HepG2 (cell line): ENCODE measurements around the gene NFATC2. TPM values are rescaled to one million over a fixed set of nuclear protein-coding genes. Genes with fewer than 3 reads are reported as not detected.

Experiments used
- ATF7-NPFF ChIP-seq: sonication (generic); formaldehyde crosslinking; IDR thresholded peaks from 2 replicates; pipeline ENCODE4 v1.8.1; 2023; ENCODE audit warnings: mild to moderate bottlenecking, low read depth, missing genetic modification reagents, moderate library complexity
- EZH2 ChIP-seq: conservative IDR thresholded peaks from 2 replicates; pipeline ENCODE4 v1.6.1; 2012; ENCODE audit warnings: mild to moderate bottlenecking, low read depth, low read length, moderate library complexity
- NR1H2 ChIP-seq: sonication (generic); formaldehyde crosslinking; IDR thresholded peaks from 2 replicates; pipeline ENCODE4 v1.8.1; 2022; ENCODE audit warnings: low read depth, missing genetic modification reagents, borderline replicate concordance
- PRDM15 ChIP-seq: sonication (generic); formaldehyde crosslinking; IDR thresholded peaks from 2 replicates; pipeline ENCODE4 v1.4.0; 2020; ENCODE audit warnings: missing genetic modification reagents
- SOX13 ChIP-seq, 3 experiments: fragments of 450-650 bp in 1 of 3; sonication (generic) in 1 of 3; formaldehyde crosslinking in 1 of 3; IDR thresholded peaks in 2 of 3; conservative IDR thresholded peaks in 1 of 3; 2 replicates each; pipeline versions ENCODE4 v1.5.0 to v1.6.1; 2016 to 2020; ENCODE audit warnings: antibody characterized with exemption in 1 of 3, mild to moderate bottlenecking in 1 of 3, missing compliant biosample characterization in 1 of 3, missing genetic modification reagents in 1 of 3, moderate library complexity in 1 of 3
- TSC22D2 ChIP-seq: sonication (generic); formaldehyde crosslinking; IDR thresholded peaks from 2 replicates; pipeline ENCODE4 v1.5.1; 2020; ENCODE audit warnings: missing genetic modification reagents, mild to moderate bottlenecking, borderline replicate concordance
- ZBTB1 ChIP-seq: sonication (generic); formaldehyde crosslinking; IDR thresholded peaks from 2 replicates; pipeline ENCODE4 v1.4.0; 2020; ENCODE audit warnings: missing genetic modification reagents, borderline replicate concordance
- ZNF180 ChIP-seq: sonication (generic); formaldehyde crosslinking; IDR thresholded peaks from 2 replicates; pipeline ENCODE4 v1.4.0; 2020; ENCODE audit warnings: low read depth, missing genetic modification reagents, borderline replicate concordance
- ZNF281 ChIP-seq: sonication (generic); formaldehyde crosslinking; IDR thresholded peaks from 2 replicates; pipeline ENCODE4 v1.4.0; 2020; ENCODE audit warnings: missing genetic modification reagents, borderline replicate concordance
- ZSCAN5A ChIP-seq: sonication (generic); formaldehyde crosslinking; IDR thresholded peaks from 2 replicates; pipeline ENCODE4 v1.8.0; 2022; ENCODE audit warnings: mild to moderate bottlenecking, missing genetic modification reagents, borderline replicate concordance
- polyA plus RNA-seq, 8 experiments: library from polyadenylated mRNA; depleted of rRNA in 3 of 8; stranded (reverse) in 7 of 8; unstranded in 1 of 8; fragments of >200 nt; fragmentation: Illumina TruSeq in 4 of 8; extraction: Trizol in 4 of 8; gene quantifications; 2 replicates each; pipeline versions ENCODE4 v1.2.1 to v1.2.3, GENCODE V29; 2011 to 2016; ENCODE audit warnings: low read depth in 4 of 8, missing spikeins in 1 of 8, mixed read lengths in 1 of 8; ENCODE audit not compliant: insufficient read depth in 1 of 8
- total RNA-seq, 5 experiments: library from RNA; depleted of rRNA; stranded (reverse); fragments of >200 nt; fragmentation: Illumina TruSeq; extraction: Trizol; gene quantifications; 2 replicates each; pipeline ENCODE4 v1.2.3, GENCODE V29; 2016; ENCODE audit warnings: low read depth in 1 of 5
- TF ChIP-seq, protein P1 (sequence below): sonication (generic); formaldehyde crosslinking; IDR thresholded peaks from 2 replicates; pipeline ENCODE4 v1.4.0; 2020; ENCODE audit warnings: mild to moderate bottlenecking, missing genetic modification reagents, borderline replicate concordance
- TF ChIP-seq, protein P2 (sequence below): sonication (generic); formaldehyde crosslinking; IDR thresholded peaks from 2 replicates; pipeline ENCODE4 v1.5.0; 2020; ENCODE audit warnings: missing genetic modification reagents, mild to moderate bottlenecking, borderline replicate concordance

The NFATC2 gene
- total and polyA plus RNA-seq, 2 of the 13 experiments (the other 11 are each of a cell fraction or from before 2014, with no cell fraction given), result 1.9 to 3.3 TPM

DNA sequence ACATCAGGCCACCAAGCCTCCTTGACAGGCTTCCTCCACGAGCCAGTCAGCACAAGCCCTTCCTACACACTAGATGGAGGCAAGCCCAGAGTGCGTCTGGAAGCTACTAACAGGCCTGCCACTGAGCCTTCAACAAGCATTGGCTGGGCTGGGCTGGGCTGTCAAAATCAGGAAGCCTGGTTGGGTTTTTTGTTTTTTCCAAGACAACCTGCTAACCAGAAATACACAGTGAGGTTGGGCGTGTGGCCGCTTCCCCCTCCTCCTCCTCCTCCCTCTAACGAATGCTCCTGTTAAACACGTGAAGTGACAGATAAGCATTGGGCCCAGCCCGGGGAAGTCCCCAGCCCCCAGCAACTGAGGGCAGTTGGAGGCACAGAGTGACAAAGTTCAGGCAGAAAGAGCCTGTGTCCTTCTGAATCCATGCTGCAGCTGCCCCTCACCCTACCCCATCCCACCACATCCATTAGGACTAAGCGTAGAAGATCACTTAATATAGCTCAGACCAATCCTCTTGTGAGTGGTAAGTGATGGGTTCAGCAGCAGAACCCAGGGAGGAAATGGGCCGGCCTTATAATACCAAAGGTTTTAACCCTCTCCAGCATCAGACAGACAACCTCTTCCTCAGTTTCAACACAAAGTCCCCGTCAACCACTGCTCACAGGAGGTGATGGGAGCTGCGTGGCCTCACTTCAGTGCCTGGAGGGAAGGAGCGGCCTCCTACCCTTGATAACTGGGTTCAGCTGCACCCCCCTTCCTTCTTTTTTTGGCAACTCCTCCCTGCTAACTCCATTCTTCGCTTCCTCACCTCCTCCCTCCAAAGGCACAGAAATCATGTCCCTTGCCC lies 1.1 kb downstream of the NFATC2 start (continued):
- TF ChIP-seq ZNF281, result peak; percentile 87
- peak; percentile 92 for TF ChIP-seq ZSCAN5A (CRISPR knock-in tag)
- TF ChIP-seq, protein P1, sequence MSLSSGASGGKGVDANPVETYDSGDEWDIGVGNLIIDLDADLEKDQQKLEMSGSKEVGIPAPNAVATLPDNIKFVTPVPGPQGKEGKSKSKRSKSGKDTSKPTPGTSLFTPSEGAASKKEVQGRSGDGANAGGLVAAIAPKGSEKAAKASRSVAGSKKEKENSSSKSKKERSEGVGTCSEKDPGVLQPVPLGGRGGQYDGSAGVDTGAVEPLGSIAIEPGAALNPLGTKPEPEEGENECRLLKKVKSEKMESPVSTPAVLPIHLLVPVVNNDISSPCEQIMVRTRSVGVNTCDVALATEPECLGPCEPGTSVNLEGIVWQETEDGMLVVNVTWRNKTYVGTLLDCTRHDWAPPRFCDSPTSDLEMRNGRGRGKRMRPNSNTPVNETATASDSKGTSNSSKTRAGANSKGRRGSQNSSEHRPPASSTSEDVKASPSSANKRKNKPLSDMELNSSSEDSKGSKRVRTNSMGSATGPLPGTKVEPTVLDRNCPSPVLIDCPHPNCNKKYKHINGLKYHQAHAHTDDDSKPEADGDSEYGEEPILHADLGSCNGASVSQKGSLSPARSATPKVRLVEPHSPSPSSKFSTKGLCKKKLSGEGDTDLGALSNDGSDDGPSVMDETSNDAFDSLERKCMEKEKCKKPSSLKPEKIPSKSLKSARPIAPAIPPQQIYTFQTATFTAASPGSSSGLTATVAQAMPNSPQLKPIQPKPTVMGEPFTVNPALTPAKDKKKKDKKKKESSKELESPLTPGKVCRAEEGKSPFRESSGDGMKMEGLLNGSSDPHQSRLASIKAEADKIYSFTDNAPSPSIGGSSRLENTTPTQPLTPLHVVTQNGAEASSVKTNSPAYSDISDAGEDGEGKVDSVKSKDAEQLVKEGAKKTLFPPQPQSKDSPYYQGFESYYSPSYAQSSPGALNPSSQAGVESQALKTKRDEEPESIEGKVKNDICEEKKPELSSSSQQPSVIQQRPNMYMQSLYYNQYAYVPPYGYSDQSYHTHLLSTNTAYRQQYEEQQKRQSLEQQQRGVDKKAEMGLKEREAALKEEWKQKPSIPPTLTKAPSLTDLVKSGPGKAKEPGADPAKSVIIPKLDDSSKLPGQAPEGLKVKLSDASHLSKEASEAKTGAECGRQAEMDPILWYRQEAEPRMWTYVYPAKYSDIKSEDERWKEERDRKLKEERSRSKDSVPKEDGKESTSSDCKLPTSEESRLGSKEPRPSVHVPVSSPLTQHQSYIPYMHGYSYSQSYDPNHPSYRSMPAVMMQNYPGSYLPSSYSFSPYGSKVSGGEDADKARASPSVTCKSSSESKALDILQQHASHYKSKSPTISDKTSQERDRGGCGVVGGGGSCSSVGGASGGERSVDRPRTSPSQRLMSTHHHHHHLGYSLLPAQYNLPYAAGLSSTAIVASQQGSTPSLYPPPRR (CRISPR knock-in tag), result peak; percentile 80; the same call in 1 of the 2 replicates
- no peak for TF ChIP-seq NR1H2 (CRISPR knock-in tag)
- TF ChIP-seq, protein P2, sequence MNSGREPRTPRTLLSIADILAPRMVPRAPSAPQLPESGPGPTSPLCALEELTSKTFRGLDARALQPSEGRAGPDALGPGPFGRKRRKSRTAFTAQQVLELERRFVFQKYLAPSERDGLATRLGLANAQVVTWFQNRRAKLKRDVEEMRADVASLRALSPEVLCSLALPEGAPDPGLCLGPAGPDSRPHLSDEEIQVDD, result peak; percentile 78
- no peak for TF ChIP-seq EZH2
- peak; percentile 67; the same call in 1 of the 2 replicates for TF ChIP-seq SOX13 (IDR thresholded peaks at IDR 0.05)
- TF ChIP-seq SOX13 (CRISPR knock-in tag; conservative IDR thresholded peaks at IDR 0.05 in 1 of 2, IDR thresholded peaks at IDR 0.05 in 1 of 2), result peak in 1 of 2 experiments; percentile 39; a peak in 2 of 4 replicates
- 0 out of 2 replicates have a peak, but pooled peaks have one; percentile 51 for TF ChIP-seq TSC22D2
- TF ChIP-seq ZNF180 (CRISPR knock-in tag), result no peak
- TF ChIP-seq ATF7-NPFF (CRISPR knock-in tag), result no peak
- no peak for TF ChIP-seq PRDM15 (CRISPR knock-in tag)
- TF ChIP-seq ZBTB1 (CRISPR knock-in tag), result no peak
